CD1c-positive myeloid dendritic cell (primary cell): ENCODE results near the gene AIG1.
A peak's percentile ranks its signal among the peaks of the same experiment; 100 is the strongest.
"Not testable (repeated sequence)": the region's sequence is repeated elsewhere in the genome, so short reads cannot be mapped to it uniquely, and the experiment has no call there.

ENCODE experiments used
- DNase-seq: peaks from one replicate; pipeline ENCODE4 v3.0.0-alpha.2; 2016; ENCODE audit errors: extremely low spot score

The AIG1 gene

GRCh38 chr6:143060806-143061596 is at the start of gene AIG1:
AIG1 (plus strand) TSS chr6:143060889; CDS start chr6:143060926, 37 bp downstream.
- DNase-seq = no peak

- no peak for DNase-seq
Observed at GRCh38 chr6:143014764-143015163, 45.9 kb upstream of the AIG1 start.

- DNase-seq = no peak
Observed at GRCh38 chr6:143015300-143015706, 45.4 kb upstream of the AIG1 start.

- DNase-seq = no peak
Observed at GRCh38 chr6:143018955-143019354, 41.7 kb upstream of the AIG1 start.

GRCh38 chr6:143020862-143021261 is 39.8 kb upstream of the AIG1 start:
- DNase-seq = not testable (repeated sequence)

- DNase-seq = no peak
Observed at GRCh38 chr6:143021543-143021942, 39.1 kb upstream of the AIG1 start.

- no peak for DNase-seq
Observed at GRCh38 chr6:143022587-143022986, 38.1 kb upstream of the AIG1 start.

- DNase-seq = no peak
Observed at GRCh38 chr6:143023695-143024094, 37.0 kb upstream of the AIG1 start.

GRCh38 chr6:143024977-143025376 is 35.7 kb upstream of the AIG1 start:
- DNase-seq = no peak

GRCh38 chr6:143026696-143027449 is 33.8 kb upstream of the AIG1 start:
- peak; percentile 53 for DNase-seq

- no peak for DNase-seq
Observed at GRCh38 chr6:143034689-143035334, 25.9 kb upstream of the AIG1 start.

GRCh38 chr6:143037470-143037869 is 23.2 kb upstream of the AIG1 start:
- no peak for DNase-seq

- DNase-seq = no peak
Observed at GRCh38 chr6:143038833-143039232, 21.9 kb upstream of the AIG1 start.

- no peak for DNase-seq
Observed at GRCh38 chr6:143039548-143039947, 21.1 kb upstream of the AIG1 start.

- no peak for DNase-seq
Observed at GRCh38 chr6:143040018-143040417, 20.7 kb upstream of the AIG1 start.

- DNase-seq = not testable (repeated sequence)
Observed at GRCh38 chr6:143044345-143044744, 16.3 kb upstream of the AIG1 start.

GRCh38 chr6:143049611-143050010 is 11.1 kb upstream of the AIG1 start:
- DNase-seq = no peak

GRCh38 chr6:143050509-143050908 is 10.2 kb upstream of the AIG1 start:
- no peak for DNase-seq

GRCh38 chr6:143052282-143052681 is 8.4 kb upstream of the AIG1 start:
- no peak for DNase-seq

- no peak for DNase-seq
Observed at GRCh38 chr6:143053856-143054255, 6.8 kb upstream of the AIG1 start.

- no peak for DNase-seq
Observed at GRCh38 chr6:143054329-143054728, 6.4 kb upstream of the AIG1 start.

- DNase-seq = no peak
Observed at GRCh38 chr6:143055213-143055612, 5.5 kb upstream of the AIG1 start.

- DNase-seq = no peak
Observed at GRCh38 chr6:143055891-143056290, 4.8 kb upstream of the AIG1 start.
